ENCODE data around the gene ZAP70.
"Not testable (repeated sequence)": the region's sequence is repeated elsewhere in the genome, so short reads cannot be mapped to it uniquely, and the experiment has no call there.

The ZAP70 gene

DNA sequence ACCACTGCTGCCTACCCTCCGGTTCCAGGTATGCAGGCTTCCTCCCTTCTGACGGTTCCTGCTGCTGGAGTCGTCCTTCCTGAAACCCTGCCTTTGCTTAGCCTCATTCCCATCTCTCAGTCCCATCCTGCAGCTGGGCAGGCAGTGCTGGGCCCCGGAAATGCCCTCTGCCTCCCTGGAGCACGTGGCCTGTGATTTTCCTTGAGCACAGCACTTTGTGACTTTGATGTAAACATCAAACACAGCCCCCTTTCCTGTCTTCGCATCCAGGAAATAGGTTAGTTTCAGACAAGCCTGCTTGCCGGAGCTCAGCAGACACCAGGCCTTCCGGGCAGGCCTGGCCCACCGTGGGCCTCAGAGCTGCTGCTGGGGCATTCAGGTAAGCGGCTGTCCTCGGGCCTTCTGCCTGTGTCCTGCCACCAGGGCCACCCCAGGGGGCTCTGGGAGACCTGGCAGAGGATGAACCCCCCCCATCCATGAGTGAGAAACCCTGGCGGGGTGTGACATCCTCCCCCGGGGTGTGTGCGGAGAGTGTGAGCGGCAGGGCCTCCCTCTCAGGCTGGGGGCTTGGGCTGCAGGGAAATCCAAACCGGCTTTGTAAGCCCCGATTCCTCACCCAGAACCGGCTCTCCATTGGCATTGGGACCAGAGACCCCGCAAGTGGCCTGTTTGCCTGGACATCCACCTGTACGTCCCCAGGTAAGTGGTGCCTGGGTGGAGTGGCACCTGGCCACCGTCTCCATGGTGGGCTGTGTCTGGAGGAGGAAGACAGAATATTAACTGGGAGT is at the start of gene ZAP70:
TSS of gene ZAP70 (plus strand) at position 281 of the 788 bp plus-strand sequence. CDS start 10,461 bp downstream, outside the sequence.
- DNase-seq (ENCODE audit: low read depth), result no peak

DNA sequence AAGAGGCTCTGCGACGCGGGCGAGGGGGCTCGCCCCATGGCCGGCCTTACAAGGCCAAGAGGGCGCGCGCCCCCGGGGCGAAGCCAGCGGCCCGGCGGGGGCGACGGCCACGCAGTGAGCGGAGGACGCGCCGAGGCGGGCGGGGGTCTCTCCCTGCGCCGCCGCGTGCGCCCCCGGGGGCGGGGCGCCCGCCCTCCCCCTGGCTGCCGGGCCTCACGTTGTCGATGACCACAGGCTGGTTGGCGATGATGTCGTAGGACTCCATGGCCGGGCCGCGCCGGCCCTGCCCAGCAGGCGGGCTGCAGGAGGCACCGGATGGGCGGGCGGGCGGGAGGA is 49.8 kb upstream of the ZAP70 start:
- DNase-seq (ENCODE audit: low read depth), result no peak

- peak; percentile 99 for DNase-seq (ENCODE audit: low read depth)
Measured at GRCh38 chr2:97663962-97664635, 49.3 kb upstream of the ZAP70 start, which contains the start of gene ACTR1B. Gene ACTR1B, minus strand, starts transcription at chr2:97664044. Its CDS starts 154 bp downstream, at chr2:97663890.

DNA sequence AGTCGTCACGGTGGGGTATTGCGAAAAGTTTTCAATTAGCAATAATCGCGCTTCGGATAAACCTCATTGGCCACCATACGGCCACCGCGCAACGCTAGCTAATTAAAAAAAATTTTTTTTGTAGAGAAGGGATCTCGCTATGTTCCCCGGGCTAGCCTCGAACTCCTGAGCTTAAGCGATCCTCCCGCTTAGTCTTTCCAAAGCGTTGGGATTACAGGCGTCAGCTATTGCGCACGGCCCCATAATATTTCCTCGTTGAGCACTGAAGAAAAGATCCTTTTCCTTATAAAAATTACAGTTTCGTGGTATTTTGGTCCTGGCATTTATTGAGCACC is 48.8 kb upstream of the ZAP70 start:
- DNase-seq (ENCODE audit: low read depth), result peak; percentile 12

DNA sequence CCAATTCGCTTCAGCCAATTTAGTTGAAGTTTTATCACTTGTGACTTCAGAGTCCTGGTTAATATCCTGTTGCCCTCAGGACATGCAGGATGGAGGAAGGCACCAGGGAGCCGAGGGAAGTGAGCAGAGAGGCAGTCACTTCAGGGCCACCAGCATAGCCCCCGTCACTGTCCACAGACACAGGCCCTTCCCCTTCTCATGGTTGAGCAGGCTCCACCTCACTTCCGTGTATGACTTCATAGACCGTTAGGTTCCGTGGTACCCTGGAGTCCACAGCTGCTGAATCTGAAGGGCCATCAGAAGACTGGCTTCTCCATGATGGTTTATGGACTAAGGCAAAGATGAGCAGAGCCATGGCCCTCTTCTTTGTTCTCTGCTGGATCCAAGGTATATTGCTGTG is 43.9 kb upstream of the ZAP70 start, which contains the start of gene C2orf92:
TSS of gene C2orf92 (plus strand) at position 266 of the 400 bp plus-strand sequence. CDS start at position 342, 76 bp downstream.
- no peak for DNase-seq (ENCODE audit: low read depth)

- DNase-seq (ENCODE audit: low read depth), result no peak
Measured at GRCh38 chr2:97670471-97670870, 42.9 kb upstream of the ZAP70 start.

- no peak for DNase-seq (ENCODE audit: low read depth)
Measured at GRCh38 chr2:97671526-97671925, 41.9 kb upstream of the ZAP70 start.

- DNase-seq (ENCODE audit: low read depth), result peak; percentile 42
Measured at GRCh38 chr2:97672606-97673140, 40.7 kb upstream of the ZAP70 start.

GRCh38 chr2:97673182-97673914 is 40.0 kb upstream of the ZAP70 start:
- peak; percentile 31 for DNase-seq (ENCODE audit: low read depth)

DNA sequence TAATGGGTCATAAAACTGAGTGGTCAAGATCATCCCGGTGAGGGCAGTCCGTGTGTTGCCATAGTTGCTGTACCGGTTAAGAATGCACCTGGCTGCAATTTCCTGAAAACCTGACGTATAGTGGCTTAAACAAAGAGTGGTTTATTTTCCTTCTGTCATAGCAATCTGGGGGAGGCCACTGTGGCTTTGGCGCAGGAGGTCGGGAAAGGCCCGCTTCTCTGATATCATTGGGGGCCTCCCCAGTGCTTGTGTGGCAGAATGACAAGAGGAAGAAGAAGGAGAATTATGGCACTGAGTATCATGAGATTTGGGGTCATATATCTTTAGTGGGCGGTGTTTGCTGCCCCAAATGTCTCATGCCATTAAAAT is 39.5 kb upstream of the ZAP70 start:
- no peak for DNase-seq (ENCODE audit: low read depth)

DNA sequence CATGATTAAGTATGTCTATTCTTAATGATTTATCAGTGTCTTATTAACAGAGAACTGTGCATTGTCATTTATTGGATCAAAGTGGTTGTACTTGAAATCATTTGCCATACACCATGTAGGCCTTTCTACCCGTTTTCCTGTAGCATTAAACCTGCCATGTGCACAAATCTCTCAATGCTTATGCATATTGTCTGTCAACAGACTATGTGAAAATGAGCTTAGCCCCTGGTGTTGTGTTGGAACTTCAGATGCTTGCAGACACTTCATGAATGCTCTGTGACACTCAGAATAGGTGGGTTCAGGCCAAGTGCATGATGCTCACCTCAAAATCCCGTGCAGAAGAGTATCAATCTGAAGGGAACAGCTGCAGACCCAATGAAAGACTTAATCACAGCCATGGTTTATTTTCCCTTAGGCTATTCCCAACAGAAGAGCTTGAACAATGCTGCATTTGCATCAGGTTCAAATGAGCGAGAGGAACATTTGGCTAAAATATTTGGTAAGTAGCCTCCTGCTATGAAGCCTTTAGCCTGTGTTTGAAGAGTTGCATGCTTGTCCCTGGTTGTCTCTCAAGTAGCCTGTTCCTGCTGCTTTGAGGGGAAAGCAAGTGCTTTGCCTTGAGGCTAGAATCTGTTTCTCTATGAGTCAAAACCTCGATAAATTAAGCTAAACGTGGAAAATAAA is 37.8 kb upstream of the ZAP70 start:
- DNase-seq (ENCODE audit: low read depth), result no peak

DNA sequence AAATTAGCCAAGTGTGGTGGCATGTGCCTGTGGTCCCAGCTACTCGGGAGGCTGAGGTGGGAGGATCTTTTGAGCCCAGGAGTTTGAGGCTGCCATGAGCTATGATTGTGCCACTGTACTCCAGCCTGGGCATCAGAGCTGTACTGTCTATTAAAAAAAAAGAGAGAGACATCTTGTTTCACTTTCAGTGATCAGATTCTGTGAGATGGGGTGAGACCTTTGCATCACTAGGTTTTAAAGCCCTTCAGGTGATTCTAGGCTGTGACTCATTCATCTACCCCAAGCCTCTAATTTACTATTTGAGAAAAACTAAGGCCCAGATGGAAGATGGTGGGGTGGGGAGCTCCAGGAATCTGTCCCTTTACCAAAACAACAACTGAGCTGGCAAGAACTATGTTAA is 36.8 kb upstream of the ZAP70 start:
- DNase-seq (ENCODE audit: low read depth), result no peak

- no peak for DNase-seq (ENCODE audit: low read depth)
Measured at GRCh38 chr2:97677480-97677879, 35.9 kb upstream of the ZAP70 start.

GRCh38 chr2:97678298-97678697 is 35.1 kb upstream of the ZAP70 start:
- DNase-seq (ENCODE audit: low read depth), result no peak

- DNase-seq (ENCODE audit: low read depth), result not testable (repeated sequence)
Measured at GRCh38 chr2:97687235-97687634, 26.1 kb upstream of the ZAP70 start.

DNA sequence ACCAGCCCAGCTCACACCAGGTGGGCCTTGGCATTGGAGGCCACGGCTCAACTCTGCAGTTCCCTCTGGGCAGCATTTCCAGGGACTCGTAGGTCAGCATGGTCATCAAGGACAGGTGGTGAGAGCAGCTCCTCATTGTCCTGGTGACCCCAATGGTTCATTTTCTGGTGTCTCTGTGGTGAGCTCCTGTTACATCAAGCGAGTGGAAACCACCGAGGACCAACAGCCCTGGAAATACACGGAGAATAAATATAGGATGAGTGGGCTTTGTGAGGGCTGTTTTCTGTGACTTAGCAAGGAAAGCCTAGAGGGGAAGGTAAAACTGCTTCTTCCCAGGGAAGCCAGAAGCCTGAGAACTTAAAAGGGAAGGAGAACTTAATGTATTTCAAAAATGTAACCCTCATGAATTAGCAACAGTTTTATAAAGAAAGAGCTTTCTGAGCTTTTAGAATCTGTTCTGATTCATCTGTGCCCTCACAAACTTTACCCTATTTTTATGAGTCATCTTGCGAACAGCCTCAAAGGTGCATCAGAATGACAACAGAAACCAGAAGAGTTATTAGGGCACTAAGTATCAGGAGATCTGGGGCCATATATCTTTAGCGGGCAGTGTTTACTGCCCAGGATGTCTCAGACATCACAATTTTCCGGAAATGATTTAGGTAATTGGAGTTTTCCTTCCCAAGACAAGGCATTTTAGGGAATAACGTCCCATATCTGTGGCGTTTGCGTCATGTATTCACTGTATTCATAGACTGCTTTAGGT is 25.1 kb upstream of the ZAP70 start:
- peak; percentile 16 for DNase-seq (ENCODE audit: low read depth)

GRCh38 chr2:97691166-97691565 is 22.2 kb upstream of the ZAP70 start:
- DNase-seq (ENCODE audit: low read depth), result no peak

DNA sequence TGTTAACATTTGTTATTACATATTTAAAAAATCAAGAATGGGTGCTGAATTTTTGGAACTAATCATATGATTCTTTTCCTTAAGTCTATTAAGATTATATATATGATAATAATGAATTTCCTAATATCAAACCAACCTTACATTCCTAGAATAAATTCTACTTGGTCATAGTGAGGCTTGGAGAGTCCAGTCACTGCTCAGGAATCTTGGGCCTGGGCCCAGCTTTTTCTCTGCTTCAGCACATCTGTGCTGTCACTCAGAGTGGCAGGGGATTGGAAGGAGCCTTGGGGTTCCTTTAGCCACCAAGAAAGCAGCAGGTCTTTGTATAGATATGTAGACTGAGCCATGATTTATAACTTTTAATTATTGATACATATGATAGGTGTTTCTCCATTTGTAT is 19.9 kb upstream of the ZAP70 start:
- DNase-seq (ENCODE audit: low read depth), result peak; percentile 51

GRCh38 chr2:97695744-97696143 is 17.6 kb upstream of the ZAP70 start:
- DNase-seq (ENCODE audit: low read depth), result no peak

- peak; percentile 75 for DNase-seq (ENCODE audit: low read depth)
Measured at GRCh38 chr2:97697252-97698235, 15.8 kb upstream of the ZAP70 start.

Data from iris pigment epithelial cell (primary cell).